Renal cortex interstitium (tissue), 11 donors: ENCODE data around the gene RNFT2. TPM values are rescaled to one million over a fixed set of nuclear protein-coding genes. Genes with fewer than 3 reads are reported as not detected.
"Not testable (repeated sequence)": the region's sequence is repeated elsewhere in the genome, so short reads cannot be mapped to it uniquely, and the experiment has no call there.

ENCODE experiments used
- DNase-seq, 11 donors: peaks; one replicate each; pipeline ENCODE4 v3.0.0-alpha.2; 2013; ENCODE audit warnings: low read depth in 9 of 11, low spot score in 4 of 11; ENCODE audit errors: extremely low read depth in 1 of 11
- polyA plus RNA-seq, 3 donors: library from polyadenylated mRNA; unstranded; fragments of 120-200 nt; gene quantifications; one replicate each; pipeline ENCODE4 v1.2.1, GENCODE V29; 2013; ENCODE audit not compliant: insufficient read length in 3 of 3

The RNFT2 gene
- polyA plus RNA-seq, 3 donors = 4.1 to 6.7 (median 5.4) TPM

GRCh38 chr12:116735951-116736599, 2.0 kb upstream of the RNFT2 start:
- DNase-seq = no peak

- DNase-seq = no peak
Observed at GRCh38 chr12:116736962-116737773, 947 bp upstream of the RNFT2 start.

GRCh38 chr12:116739381-116739887, 1.3 kb downstream of the RNFT2 start:
- DNase-seq = no peak

GRCh38 chr12:116742787-116743186, 4.7 kb downstream of the RNFT2 start:
- not testable (repeated sequence) for DNase-seq

GRCh38 chr12:116744766-116745165, 6.7 kb downstream of the RNFT2 start:
- DNase-seq = no peak

- no peak for DNase-seq
Observed at GRCh38 chr12:116745554-116745953, 7.4 kb downstream of the RNFT2 start.

GRCh38 chr12:116749884-116750283, 11.8 kb downstream of the RNFT2 start:
- DNase-seq = no peak

GRCh38 chr12:116750298-116750697, 12.2 kb downstream of the RNFT2 start:
- no peak for DNase-seq

- DNase-seq = not testable (repeated sequence)
Observed at GRCh38 chr12:116754097-116754496, 16.0 kb downstream of the RNFT2 start.

GRCh38 chr12:116754783-116755182, 16.7 kb downstream of the RNFT2 start:
- DNase-seq = not testable (repeated sequence)

GRCh38 chr12:116759783-116760621, 21.9 kb downstream of the RNFT2 start:
- no peak for DNase-seq

GRCh38 chr12:116760622-116761020, 22.5 kb downstream of the RNFT2 start:
- no peak for DNase-seq

GRCh38 chr12:116761499-116761898, 23.4 kb downstream of the RNFT2 start:
- DNase-seq = no peak

GRCh38 chr12:116765271-116765670, 27.2 kb downstream of the RNFT2 start:
- DNase-seq = no peak

- no peak for DNase-seq
Observed at GRCh38 chr12:116766285-116766684, 28.2 kb downstream of the RNFT2 start.

GRCh38 chr12:116766746-116767145, 28.6 kb downstream of the RNFT2 start:
- DNase-seq = no peak

GRCh38 chr12:116771651-116772050, 33.5 kb downstream of the RNFT2 start:
- no peak for DNase-seq

- DNase-seq = no peak
Observed at GRCh38 chr12:116773276-116773731, 35.2 kb downstream of the RNFT2 start.

GRCh38 chr12:116774020-116774419, 35.9 kb downstream of the RNFT2 start:
- DNase-seq = no peak
